Panc1 (cell line): ENCODE measurements around the gene NYAP2. TPM values are rescaled to one million over a fixed set of nuclear protein-coding genes. Genes with fewer than 3 reads are reported as not detected.

Source experiments
- ATAC-seq: fragments of 200-7000 bp; cut with Tn5 transposase; 2 replicates; pipeline ENCODE4 v1.9.1; 2020; ENCODE audit warnings: mild to moderate bottlenecking, moderate library complexity
- BruUV-seq: library from RNA; stranded (reverse); fragments of 400-500 nt; replicated peaks from 2 replicates; lab custom pipeline; 2021; lab: Mats Ljungman, UMichigan
- CTCF ChIA-PET: fragments of 300-600 bp; sonication (Branson Sonifier 250); formaldehyde crosslinking; loops from one replicate; lab custom pipeline; 2022; ENCODE audit warnings: antibody characterized with exemption; lab: Charles Lee
- POLR2A ChIA-PET: fragments of 300-600 bp; sonication (Branson Sonifier 250); formaldehyde crosslinking; loops from one replicate; lab custom pipeline; 2022; ENCODE audit warnings: antibody characterized with exemption; lab: Charles Lee
- DNase-seq: peaks from one replicate; pipeline ENCODE4 v3.0.0-alpha.2; 2010; ENCODE audit warnings: low read depth, low spot score
- H3K27ac ChIP-seq: 2 replicates; pipeline ENCODE4 v1.5.1; 2011; ENCODE audit warnings: mild to moderate bottlenecking, low read length, inconsistent platforms
- H3K27me3 ChIP-seq: fragments of 200-500 bp; sonication (Bioruptor generic); 2 replicates; pipeline ENCODE4 v1.6.0; 2014; ENCODE audit warnings: low read length, inconsistent platforms; ENCODE audit not compliant: control insufficient read depth, insufficient read depth
- H3K36me3 ChIP-seq: fragments of 200-500 bp; sonication (Bioruptor generic); 2 replicates; pipeline ENCODE4 v1.5.1; 2014; ENCODE audit warnings: inconsistent platforms, mild to moderate bottlenecking, low read length, moderate library complexity; ENCODE audit not compliant: control insufficient read depth, insufficient read depth
- H3K4me1 ChIP-seq: 2 replicates; pipeline ENCODE4 v1.5.1; 2011; ENCODE audit warnings: inconsistent platforms, mild to moderate bottlenecking, low read length, moderate library complexity; ENCODE audit not compliant: control insufficient read depth, insufficient read depth
- H3K4me3 ChIP-seq, 2 experiments: 2 replicates each; pipeline ENCODE4 v1.5.1; 2011 to 2012; ENCODE audit warnings: low read depth in 2 of 2, low read length in 2 of 2, mild to moderate bottlenecking in 2 of 2, inconsistent platforms in 1 of 2, moderate library complexity in 1 of 2
- H3K9me3 ChIP-seq: fragments of 200-500 bp; sonication (Bioruptor generic); 2 replicates; pipeline ENCODE4 v1.5.1; 2014; ENCODE audit warnings: low read depth, mild to moderate bottlenecking, inconsistent platforms, low read length, moderate library complexity; ENCODE audit not compliant: control insufficient read depth, insufficient read depth
- POLR2AphosphoS5 ChIP-seq: IDR thresholded peaks from 2 replicates; pipeline ENCODE4 v1.6.1; 2012; ENCODE audit warnings: mild to moderate bottlenecking, low read depth, low read length, moderate library complexity
- SIN3A ChIP-seq: IDR thresholded peaks from 2 replicates; pipeline ENCODE4 v1.6.1; 2012; ENCODE audit warnings: low read depth, mild to moderate bottlenecking, low read length, moderate library complexity, borderline replicate concordance; ENCODE audit not compliant: insufficient read depth
- TCF7L2 ChIP-seq: IDR thresholded peaks from 2 replicates; pipeline ENCODE4 v1.6.1; 2011; ENCODE audit warnings: mild to moderate bottlenecking, low read depth, low read length, inconsistent platforms
- in situ Hi-C: cut with HindIII; loops from 2 replicates; pipeline ENCODE4 v1.10.0; 2016; ENCODE audit warnings: low sequenced_read_pairs, low pct_unique_long_range_greater_than_20kb
- intact Hi-C: fragments of 100-400 bp; cut with micrococcal nuclease; formaldehyde crosslinking; loops from one replicate; pipeline ENCODE4 v1.10.0; 2022; ENCODE audit not compliant: unreplicated experiment
- total RNA-seq: library from RNA; stranded (reverse); gene quantifications from one replicate; pipeline ENCODE4 v1.2.1, GENCODE V29; 2021; ENCODE audit not compliant: unreplicated experiment
- TF ChIP-seq, protein P1 (sequence below): fragments of 450-650 bp; IDR thresholded peaks from 2 replicates; pipeline ENCODE4 v1.5.1; 2017; ENCODE audit warnings: mild to moderate bottlenecking
- TF ChIP-seq, protein P2 (sequence below), 2 experiments: IDR thresholded peaks; 2 replicates each; pipeline ENCODE4 v1.6.1; 2011 to 2012; ENCODE audit warnings: low read depth in 2 of 2, control low read depth in 1 of 2, low read length in 1 of 2, mild to moderate bottlenecking in 1 of 2, moderate library complexity in 1 of 2; ENCODE audit not compliant: insufficient read depth in 1 of 2

NYAP2 gene
- total RNA-seq, 1 experiment from 2014 or later = not detected

DNA sequence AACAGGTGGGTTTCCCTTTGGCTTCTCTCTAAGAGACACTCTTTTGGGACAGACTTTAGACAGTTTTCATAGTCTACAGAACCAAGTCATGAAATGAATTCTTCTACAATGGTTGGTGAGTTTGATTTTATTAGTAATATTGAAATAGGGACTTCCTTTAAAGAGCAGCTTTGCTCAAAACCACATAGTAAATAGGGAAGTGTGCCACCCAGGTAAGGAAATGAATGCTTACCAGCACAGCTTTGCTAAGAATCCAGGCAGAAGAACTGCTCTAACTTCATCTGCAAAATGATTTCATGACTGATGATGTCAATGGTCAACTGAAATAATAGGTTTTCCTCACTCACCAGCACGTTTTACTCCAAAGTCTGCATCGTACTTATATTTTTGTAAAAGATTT is 89.2 kb downstream of the NYAP2 start:
- Histone ChIP-seq H3K4me1 (no peaks in the 10 kb centered on the region), H3K9me3 (no peaks in the 10 kb centered on the region), H3K4me3 (no peak overlapping the region), H3K27ac (no peak overlapping the region), H3K36me3 (no peaks in the 10 kb centered on the region), H3K27me3 (no peaks in the 10 kb centered on the region)
- BruUV-seq = no TSS peak
- TF ChIP-seq, protein P1, sequence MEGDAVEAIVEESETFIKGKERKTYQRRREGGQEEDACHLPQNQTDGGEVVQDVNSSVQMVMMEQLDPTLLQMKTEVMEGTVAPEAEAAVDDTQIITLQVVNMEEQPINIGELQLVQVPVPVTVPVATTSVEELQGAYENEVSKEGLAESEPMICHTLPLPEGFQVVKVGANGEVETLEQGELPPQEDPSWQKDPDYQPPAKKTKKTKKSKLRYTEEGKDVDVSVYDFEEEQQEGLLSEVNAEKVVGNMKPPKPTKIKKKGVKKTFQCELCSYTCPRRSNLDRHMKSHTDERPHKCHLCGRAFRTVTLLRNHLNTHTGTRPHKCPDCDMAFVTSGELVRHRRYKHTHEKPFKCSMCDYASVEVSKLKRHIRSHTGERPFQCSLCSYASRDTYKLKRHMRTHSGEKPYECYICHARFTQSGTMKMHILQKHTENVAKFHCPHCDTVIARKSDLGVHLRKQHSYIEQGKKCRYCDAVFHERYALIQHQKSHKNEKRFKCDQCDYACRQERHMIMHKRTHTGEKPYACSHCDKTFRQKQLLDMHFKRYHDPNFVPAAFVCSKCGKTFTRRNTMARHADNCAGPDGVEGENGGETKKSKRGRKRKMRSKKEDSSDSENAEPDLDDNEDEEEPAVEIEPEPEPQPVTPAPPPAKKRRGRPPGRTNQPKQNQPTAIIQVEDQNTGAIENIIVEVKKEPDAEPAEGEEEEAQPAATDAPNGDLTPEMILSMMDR = no peak
- TF ChIP-seq, protein P2, sequence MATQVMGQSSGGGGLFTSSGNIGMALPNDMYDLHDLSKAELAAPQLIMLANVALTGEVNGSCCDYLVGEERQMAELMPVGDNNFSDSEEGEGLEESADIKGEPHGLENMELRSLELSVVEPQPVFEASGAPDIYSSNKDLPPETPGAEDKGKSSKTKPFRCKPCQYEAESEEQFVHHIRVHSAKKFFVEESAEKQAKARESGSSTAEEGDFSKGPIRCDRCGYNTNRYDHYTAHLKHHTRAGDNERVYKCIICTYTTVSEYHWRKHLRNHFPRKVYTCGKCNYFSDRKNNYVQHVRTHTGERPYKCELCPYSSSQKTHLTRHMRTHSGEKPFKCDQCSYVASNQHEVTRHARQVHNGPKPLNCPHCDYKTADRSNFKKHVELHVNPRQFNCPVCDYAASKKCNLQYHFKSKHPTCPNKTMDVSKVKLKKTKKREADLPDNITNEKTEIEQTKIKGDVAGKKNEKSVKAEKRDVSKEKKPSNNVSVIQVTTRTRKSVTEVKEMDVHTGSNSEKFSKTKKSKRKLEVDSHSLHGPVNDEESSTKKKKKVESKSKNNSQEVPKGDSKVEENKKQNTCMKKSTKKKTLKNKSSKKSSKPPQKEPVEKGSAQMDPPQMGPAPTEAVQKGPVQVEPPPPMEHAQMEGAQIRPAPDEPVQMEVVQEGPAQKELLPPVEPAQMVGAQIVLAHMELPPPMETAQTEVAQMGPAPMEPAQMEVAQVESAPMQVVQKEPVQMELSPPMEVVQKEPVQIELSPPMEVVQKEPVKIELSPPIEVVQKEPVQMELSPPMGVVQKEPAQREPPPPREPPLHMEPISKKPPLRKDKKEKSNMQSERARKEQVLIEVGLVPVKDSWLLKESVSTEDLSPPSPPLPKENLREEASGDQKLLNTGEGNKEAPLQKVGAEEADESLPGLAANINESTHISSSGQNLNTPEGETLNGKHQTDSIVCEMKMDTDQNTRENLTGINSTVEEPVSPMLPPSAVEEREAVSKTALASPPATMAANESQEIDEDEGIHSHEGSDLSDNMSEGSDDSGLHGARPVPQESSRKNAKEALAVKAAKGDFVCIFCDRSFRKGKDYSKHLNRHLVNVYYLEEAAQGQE (IDR thresholded peaks at IDR 0.05; ENCODE audit: insufficient read depth in 1 of 2, low read depth in 2 of 2, low read length in 1 of 2) = no peak
- no peak for TF ChIP-seq POLR2AphosphoS5
- TF ChIP-seq SIN3A = no peak
- TF ChIP-seq TCF7L2 = no peak
- ChIA-PET POLR2A (no interaction called here), CTCF (no interaction called here)
- in situ Hi-C loops (no loop called here), intact Hi-C loops (no loop called here)
- ATAC-seq (no peak), DNase-seq (no peak)

DNA sequence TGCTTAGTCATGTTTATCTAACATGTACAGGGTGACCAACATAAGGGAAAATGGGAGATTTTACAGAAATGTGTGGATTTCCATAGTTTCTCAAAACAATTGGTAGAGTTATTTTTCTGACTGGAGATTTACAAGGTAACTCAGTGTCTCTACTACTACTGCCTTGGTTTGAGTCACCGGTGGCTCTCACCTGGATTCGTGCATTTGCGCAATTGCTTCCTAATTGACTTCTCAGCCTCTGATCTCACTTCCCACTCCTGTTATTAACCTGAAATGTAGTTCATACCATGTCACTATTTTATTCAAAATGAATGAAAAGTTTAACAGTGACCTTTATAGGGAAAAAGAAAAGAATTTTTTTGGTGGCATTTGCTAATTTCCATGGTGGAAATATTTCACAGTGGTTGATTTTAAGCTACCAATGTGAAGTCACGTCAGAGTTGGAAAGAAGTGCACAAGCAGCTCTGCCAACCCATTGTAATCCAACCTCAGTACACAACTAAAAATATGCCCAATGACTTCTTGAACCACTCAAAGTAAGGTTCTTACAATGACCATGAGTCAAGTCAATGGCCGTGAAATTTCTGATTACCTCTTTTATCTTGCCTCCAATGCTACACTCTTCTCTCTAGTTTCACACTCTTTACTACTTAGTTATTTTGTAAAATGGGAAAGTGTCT is 94.0 kb downstream of the NYAP2 start:
- no peak for TF ChIP-seq POLR2AphosphoS5
- TF ChIP-seq, protein P2 (IDR thresholded peaks at IDR 0.05; ENCODE audit: insufficient read depth in 1 of 2, low read depth in 2 of 2, low read length in 1 of 2) = no peak
- DNase-seq = no peak
- Histone ChIP-seq H3K4me3 (no peak overlapping the region), H3K36me3 (no peaks in the 10 kb centered on the region), H3K27ac (no peak overlapping the region), H3K27me3 (no peaks in the 10 kb centered on the region), H3K4me1 (no peaks in the 10 kb centered on the region), H3K9me3 (no peaks in the 10 kb centered on the region)
- in situ Hi-C loops = no loop called here
- intact Hi-C loops = no loop called here
- no peak for ATAC-seq
- CTCF ChIA-PET = no interaction called here
- no TSS peak for BruUV-seq
- POLR2A ChIA-PET = no interaction called here
